DOHH2 (cell line): Measurements from ENCODE around the gene ATP1A3.

Source experiments
- EZH2phosphoT487 ChIP-seq: fragments of 200-600 bp; sonication (generic); IDR thresholded peaks from 2 replicates; pipeline ENCODE4 v1.6.1; 2017; ENCODE audit warnings: borderline replicate concordance, mild to moderate bottlenecking, antibody characterized with exemption, low read length, moderate library complexity, mixed read lengths
- TF ChIP-seq, protein P1 (sequence below): fragments of 200-600 bp; sonication (generic); IDR thresholded peaks from one replicate; pipeline ENCODE4 v1.5.1; 2014; ENCODE audit warnings: antibody characterized with exemption, mild to moderate bottlenecking, low read depth, low read length; ENCODE audit not compliant: poor library complexity, severe bottlenecking

- TF ChIP-seq, protein P1, sequence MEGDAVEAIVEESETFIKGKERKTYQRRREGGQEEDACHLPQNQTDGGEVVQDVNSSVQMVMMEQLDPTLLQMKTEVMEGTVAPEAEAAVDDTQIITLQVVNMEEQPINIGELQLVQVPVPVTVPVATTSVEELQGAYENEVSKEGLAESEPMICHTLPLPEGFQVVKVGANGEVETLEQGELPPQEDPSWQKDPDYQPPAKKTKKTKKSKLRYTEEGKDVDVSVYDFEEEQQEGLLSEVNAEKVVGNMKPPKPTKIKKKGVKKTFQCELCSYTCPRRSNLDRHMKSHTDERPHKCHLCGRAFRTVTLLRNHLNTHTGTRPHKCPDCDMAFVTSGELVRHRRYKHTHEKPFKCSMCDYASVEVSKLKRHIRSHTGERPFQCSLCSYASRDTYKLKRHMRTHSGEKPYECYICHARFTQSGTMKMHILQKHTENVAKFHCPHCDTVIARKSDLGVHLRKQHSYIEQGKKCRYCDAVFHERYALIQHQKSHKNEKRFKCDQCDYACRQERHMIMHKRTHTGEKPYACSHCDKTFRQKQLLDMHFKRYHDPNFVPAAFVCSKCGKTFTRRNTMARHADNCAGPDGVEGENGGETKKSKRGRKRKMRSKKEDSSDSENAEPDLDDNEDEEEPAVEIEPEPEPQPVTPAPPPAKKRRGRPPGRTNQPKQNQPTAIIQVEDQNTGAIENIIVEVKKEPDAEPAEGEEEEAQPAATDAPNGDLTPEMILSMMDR, result peak; percentile 87
- no peak for TF ChIP-seq EZH2phosphoT487
These were observed 36.1 kb downstream of the ATP1A3 start for GRCh38 chr19:41957838-41958366.
